ENCODE data around the gene GRK7.

Gene GRK7

Small RNA genes within 50 kb of the gene (small RNA-seq; reads per million reads assigned to genes)
- gene AC112771.1: 0 reads per million in 2 experiments

Measured in SK-N-DZ (cell line).